ENCODE measurements around the gene UBASH3B.
"Not testable (repeated sequence)": the region's sequence is repeated elsewhere in the genome, so short reads cannot be mapped to it uniquely, and the experiment has no call there.

UBASH3B gene

DNA sequence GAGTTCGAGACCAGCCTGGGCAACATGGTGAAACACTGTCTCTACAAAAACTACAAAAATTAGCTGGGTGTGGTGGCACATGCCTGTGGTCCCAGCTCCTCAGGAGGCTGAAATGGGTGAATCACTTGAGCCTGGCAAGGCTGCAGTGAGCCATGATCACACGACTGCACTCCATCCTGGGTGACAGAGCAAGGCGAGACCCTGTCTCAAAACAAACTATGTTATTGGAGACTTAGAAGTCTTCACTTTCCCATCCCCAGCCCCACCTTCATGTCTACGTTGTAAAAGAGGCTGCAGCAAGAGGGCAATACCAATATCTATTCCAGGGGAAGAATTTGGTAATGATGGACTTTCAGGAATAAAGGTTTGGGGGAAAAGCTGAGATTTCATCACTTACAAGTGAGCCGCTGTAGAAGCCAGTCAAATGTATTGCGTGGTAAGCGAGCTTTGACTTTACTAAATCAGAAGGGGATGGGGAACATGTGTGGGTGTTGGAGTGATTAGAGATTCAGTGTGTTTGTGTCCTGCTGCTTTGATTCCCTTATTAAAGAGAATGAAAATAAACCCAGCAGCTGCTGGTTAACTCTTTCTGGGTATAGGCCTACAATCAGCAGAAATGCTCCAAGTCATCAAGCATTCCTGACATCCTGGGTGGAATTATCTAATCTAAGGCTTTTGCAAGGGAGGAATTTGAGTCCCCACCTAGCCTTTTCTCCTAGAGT lies 53.7 kb downstream of the UBASH3B start:
- no peak for DNase-seq

DNA sequence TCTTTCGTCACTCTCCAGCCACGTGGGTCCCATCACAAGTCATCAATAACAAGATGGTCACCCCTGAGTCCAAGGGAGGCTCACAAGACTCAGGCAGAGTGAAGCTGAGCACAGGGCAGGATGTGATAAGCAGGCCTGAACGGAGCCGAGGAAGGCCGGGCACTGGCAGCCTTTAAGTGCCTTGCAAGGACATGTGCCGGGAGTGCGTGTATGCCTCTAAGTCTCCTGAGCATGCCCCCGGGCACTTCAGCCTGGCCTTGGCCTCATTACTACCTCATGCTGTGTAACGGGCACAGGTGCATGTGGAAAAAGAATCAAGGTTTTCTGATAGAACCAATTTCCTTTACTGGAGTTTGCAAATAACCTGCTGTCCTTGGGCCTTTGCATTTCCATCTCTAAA lies 55.8 kb downstream of the UBASH3B start:
- no peak for DNase-seq

- DNase-seq = peak; percentile 34 to 68
Observed at GRCh38 chr11:122711831-122712381, 56.4 kb downstream of the UBASH3B start.

- DNase-seq = no peak
Observed at GRCh38 chr11:122714004-122714403, 58.5 kb downstream of the UBASH3B start.

- no peak for DNase-seq
Observed at GRCh38 chr11:122714484-122714883, 59.0 kb downstream of the UBASH3B start.

DNA sequence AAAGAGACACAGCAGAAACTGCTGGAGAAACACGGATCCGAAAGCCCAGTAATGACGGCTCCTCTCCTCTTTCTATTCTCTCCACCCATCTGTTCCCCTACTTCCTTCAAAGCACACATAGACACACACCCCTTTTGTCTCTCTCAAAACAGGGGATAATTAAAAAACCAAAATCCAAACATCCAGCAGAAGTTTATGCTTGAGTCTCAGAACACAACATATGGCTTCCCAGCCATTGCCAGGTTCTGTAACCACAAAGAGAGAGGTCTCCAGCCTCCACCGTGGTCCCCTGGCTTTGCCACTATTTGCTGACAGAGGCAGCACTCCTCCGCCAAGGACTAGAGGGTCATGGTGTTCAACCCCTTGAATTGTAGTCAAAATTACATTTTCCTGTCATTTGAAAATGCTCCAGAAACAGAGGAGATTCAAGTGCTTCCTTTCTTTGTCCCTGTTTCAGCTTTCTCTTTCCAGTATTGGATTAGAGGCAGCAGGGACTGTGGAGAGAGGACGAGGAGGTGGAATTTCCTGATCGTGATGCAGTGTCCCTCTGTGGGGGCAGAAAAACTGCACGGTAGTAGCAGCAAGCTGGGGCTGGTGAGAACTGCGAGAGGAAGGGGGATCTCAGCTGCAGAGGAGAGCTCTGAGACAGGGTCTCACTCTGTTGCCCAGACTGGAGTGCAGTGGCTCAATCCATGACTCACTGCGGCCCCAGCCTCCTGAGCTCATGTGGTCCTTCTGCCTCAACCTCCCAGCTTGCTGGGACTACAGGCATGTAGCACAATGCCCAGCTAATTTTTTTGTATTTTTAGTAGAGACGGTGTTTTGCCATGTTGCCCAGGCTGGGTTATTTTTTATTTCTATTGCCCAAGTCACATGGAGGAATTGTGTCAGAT lies 60.3 kb downstream of the UBASH3B start:
- no peak for DNase-seq

DNA sequence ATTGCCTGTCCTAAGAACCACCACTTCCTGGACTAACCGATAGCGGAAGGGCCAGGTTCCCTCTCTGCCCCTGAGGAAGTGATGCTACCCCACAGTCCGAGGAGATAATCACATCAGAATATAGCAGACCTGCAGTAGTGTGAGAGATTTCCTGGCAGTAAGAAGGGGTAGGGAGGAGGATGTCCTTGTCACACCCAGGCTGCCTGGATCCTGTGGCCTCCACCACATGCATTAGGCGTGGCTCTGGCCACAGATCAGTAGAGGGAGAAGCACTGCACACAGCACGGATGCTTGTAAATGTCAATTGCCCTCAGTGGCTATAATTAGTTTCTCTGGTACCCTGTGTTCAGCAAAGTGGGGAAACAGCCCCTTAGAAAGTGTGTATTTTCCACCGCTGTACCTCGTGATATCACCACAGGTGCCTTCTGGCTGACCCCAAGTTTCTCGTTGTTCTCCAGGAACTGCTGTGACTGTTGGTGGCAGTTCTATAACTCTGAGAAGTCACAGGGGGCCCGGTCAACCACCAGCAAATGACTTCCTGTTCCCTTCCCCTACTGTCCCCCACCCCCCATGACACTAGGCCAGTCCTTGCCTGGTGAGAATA lies 61.8 kb downstream of the UBASH3B start:
- no peak for DNase-seq

GRCh38 chr11:122720107-122720881 lies 64.8 kb downstream of the UBASH3B start:
- no peak for DNase-seq

GRCh38 chr11:122721201-122721963 lies 65.9 kb downstream of the UBASH3B start:
- no peak for DNase-seq

DNA sequence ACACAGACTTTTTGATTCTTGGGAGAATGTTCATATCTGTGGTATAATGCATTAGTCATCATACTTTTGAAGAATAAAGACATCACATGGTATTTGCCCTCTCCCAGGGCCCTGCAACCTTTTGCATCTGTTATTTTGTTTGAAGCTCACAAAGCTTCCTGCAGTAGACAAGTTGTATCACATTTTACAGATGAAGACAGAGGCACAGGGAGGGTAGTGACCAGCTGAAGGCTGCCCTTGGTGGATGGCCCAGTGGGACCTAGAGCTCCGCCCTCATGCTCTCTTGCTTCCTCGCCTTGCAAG lies 66.4 kb downstream of the UBASH3B start:
- no peak for DNase-seq

DNA sequence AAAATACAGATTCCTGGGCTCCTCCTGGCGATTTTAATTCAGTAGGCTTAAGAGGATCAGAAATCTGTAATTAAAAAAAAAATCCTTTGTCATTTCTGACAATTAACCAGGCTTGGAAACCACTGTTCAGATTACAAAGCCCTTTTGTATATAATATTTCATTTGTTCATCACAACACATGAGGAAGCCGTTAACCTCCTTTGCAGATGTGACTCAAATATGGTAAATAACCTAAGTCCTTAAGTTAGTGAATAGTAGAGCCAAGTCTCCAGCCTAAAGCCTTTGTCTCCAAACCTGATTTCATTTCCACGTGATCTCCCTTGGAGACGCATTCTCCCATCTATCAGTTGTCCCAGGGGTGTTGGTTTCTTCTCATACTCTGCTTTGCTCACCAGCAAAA lies 67.6 kb downstream of the UBASH3B start:
- DNase-seq = no peak

GRCh38 chr11:122723576-122723975 lies 68.1 kb downstream of the UBASH3B start:
- DNase-seq = no peak

GRCh38 chr11:122724520-122724919 lies 69.0 kb downstream of the UBASH3B start:
- no peak for DNase-seq

GRCh38 chr11:122726028-122726427 lies 70.5 kb downstream of the UBASH3B start:
- DNase-seq = no peak

DNA sequence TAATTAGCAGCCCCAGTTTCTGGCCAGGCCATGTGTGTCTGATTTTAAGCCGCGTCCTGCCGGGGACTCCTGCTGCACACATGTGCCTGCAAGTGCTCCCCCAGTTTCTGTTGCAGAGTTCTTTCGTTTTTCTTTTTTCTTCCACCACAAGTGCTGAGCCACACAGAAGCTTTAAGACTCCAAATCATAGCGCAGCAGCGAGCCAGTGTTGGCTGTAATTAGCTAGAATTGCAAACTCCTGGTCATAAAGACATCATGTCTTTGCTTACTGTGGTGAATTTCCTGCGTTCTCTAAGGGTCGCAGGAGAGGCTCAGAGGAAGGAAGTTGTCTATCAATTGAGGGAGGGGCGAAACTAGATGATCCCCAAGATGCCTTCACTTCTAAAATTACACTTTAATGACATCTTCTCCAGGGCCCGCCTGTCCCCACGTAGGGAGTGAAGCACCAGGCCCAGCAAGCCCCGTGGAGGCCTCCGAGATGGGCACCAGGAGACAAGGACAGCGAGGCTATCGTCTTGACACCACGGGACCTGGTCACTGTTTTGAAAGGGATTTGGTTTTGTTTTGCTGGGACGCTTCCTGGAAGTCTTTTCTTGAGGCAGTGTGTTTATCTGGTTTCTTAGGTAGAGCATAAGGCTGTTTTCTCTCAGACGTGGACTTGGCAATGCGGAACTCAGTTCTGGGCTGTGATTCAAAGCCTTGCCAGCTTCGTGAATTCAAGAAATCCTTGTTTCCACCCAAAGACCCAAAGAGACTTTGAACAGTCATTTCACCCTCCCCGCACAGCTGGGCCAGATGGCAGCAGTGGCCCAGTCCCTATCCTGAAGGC lies 71.8 kb downstream of the UBASH3B start:
- DNase-seq = no peak

DNA sequence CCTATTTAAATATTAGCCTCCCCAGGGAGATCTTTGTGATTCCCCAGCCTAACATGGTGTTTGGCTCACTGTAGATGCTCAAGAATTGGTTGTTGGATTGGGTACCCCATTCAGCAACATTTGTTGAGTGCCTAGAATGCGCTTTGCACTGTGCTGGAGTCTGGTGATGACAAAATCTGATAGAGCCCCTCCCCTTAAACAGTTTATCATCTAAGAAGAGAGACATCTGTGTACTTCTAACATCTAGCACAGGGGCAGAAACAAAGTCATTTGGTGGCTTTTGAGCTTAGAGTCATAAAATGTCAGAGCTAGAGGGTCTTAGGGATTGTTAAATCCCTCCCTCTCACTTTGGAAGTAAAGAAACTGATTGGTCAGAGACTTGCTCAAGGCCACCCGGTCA lies 73.0 kb downstream of the UBASH3B start:
- DNase-seq = no peak

GRCh38 chr11:122729139-122729538 lies 73.6 kb downstream of the UBASH3B start:
- no peak for DNase-seq

DNA sequence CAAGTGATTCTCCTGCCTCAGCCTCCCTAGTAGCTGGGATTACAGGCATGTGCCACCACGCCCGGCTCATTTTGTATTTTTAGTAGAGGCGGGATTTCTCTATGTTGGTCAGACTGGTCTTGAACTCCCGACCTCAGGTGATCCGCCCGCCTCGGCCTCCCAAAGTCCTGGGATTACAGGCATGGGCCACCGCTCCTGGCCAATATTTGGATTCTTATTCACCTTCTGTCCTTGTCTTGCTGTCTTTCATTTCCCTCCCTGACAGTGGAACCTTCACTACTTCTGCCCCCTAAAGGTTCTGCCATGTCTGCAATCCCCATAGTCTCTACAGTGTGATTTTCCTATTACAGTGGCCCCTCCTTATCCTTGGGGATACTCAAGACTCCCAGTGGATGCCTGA lies 75.2 kb downstream of the UBASH3B start:
- DNase-seq = not testable (repeated sequence)

DNA sequence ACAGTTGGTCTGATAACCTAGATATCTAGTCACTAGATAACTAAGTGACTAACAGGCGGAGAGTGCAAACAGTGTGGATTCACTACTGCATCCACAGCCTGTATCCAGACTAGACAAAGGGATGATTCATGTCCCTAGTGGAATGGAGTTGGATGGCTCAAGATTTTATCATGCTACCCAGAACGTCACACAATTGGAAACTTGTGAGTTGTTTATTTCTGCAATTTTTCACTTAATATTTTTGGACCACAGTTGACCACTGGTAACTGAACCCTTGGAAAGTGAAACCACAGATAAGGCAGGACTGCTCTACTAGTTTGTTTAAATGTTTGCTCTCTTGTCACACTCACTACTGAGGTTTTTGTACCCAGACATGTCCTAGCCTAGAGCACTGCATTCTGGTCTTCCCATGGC lies 76.0 kb downstream of the UBASH3B start:
- no peak for DNase-seq

DNA sequence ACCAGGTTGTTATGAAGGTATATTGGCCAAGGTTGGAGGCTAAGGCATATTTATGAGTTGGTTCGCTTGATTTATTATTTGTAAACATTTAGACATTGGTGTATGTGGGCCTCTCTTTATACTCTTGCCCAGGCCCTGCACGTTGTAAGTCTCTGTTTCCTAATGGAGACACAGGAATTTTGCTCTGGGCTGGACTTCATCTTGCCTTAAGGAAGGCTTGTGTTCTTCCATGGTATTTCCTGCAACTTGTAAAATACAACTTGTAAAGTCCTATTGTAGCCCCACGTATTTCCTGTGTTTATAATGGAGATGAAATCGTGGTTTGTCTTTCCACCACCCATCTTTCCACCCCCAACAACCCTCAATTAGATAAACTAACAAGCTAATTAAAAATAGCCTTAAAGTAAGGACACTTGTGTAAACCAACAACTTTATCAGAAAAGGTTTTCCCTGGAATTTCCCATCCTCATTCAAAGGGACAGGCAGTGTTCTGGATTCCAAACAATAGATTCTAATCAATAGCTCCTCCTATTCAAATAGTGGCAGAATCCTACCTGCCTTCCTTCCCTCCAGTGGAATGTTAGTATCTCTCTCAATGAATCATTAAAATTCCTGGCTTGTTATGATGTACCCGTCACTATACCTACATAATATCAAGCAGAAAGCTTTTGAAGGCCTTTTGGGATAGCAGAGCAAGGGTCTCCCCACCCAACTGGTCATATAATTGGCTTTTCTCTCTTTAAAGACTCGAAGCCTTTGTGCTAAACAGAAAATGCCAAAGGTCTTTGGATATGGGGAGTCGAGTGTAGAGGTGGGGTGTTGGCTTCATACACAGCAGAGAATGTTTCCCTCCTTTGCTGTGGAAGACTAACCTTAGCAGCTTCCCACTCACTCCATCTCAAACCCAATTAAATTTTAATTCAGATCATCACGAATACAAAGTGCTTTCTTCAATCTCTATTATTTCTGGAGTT lies 77.1 kb downstream of the UBASH3B start:
- DNase-seq = no peak
